HG02870 (cell line): Measurements from ENCODE around the gene APOBEC2.

Source experiments
- ATAC-seq: cut with Tn5 transposase; IDR thresholded peaks from one replicate; pipeline ENCODE4 v1.9.1; 2021; ENCODE audit warnings: mild to moderate bottlenecking, moderate library complexity; ENCODE audit not compliant: unreplicated experiment

The APOBEC2 gene

DNA sequence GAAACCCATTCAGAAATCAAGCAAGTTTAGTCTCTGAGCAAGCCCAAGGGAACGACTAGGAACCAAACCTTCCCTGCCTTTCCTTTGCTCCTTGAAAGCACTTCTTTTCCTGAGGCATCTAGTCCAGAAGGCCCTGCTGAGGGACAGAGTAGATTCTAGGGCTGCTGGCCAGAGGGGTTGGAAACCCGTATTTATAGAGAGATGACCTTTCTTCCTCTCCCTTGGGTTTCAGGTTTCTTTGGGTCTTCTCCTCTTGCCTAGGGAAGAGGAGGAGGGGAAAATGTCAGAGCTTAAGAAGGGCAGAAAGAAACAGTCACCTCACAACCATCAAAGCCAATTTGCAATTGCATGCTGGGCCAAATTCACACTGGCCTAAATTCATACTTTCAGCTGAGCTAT is 5.8 kb downstream of the APOBEC2 start:
- no peak for ATAC-seq

DNA sequence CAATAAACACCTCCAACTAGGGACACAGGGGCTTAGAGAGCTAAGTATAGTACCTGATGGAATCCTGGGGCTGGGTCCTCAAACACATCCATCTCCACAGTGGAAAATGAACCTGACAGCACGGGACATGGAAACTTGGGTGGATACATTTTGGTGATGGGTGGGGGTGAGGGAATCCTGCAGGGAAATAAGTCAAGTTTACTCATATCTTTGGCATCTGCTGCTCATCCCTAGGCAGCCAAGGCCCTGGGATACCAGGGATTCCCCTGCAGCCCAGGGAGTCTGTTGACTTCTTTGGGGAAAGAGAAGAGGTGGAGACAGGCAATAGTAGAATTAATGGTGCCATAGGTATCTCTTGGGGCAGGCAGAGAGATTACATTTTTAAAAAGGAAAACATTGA is 6.6 kb downstream of the APOBEC2 start:
- no peak for ATAC-seq

DNA sequence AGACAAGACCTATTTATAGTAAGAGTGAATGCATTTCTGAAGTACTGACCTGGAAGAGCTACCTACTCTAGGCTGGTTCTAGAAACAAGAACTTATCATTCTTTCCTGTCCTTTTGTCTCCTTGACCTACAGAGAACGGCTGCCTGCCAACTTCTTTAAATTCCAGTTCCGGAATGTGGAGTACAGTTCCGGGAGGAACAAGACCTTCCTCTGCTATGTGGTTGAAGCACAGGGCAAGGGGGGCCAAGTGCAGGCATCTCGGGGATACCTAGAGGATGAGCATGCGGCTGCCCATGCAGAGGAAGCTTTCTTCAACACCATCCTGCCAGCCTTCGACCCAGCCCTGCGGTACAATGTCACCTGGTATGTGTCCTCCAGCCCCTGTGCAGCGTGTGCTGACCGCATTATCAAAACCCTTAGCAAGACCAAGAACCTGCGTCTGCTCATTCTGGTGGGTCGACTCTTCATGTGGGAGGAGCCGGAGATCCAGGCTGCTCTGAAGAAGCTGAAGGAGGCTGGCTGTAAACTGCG is 8.3 kb downstream of the APOBEC2 start:
- no peak for ATAC-seq

DNA sequence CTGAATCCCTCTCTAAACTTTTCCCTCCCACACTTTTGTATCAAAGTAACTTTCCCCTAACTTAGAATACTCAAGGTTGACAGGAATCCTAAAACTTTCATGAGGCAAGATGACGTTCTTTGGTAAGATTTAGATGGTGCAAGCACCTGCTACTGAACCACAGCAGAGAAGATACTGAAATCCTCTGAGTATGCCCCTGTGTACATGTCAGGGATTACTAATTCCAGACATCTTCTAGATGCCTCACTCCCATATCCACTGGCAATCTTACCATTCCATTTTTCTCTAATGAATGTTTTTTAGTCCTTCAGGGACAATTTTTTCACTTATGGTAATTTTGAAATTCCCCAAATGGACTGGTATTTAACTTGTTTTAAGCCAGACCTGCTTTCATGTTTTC is 9.1 kb downstream of the APOBEC2 start:
- ATAC-seq: no peak

DNA sequence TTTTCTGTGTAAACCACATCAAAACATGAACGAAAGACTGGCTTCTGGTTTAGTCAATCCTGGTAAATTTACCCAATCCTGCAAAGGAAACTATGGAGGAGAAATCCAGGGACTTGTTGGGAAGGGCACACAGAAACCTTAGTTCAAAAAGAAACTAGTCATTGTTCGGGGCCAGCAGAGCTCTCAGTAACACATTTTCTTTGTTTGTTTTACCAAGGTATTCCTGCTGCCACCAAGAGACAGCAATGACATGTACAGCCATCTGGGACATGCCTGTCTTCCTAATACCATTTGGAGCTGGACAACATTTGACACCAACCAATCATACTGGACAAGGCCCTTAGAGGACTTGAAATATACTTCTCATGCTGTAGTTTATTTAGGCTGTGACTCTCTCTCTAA is 10.9 kb downstream of the APOBEC2 start:
- ATAC-seq: no peak

DNA sequence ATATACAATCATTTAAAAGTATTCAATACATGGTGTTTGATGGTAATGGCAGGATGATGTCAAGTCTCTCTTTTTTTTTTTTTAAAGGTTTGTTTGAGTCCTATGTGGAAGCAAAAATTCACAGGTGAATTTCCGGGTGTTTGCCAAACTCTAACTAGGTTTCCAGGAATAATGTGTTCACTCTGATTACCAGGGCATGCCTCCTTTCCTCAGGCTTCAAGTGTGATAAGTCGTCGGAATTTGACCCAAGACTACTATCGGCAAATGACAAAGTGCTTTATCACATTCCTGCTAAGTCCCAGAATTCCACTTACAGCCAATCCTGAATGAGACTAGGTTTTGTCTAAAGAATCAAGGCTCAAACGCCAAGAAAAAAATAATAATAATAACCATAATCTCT is 11.8 kb downstream of the APOBEC2 start:
- ATAC-seq: no peak

DNA sequence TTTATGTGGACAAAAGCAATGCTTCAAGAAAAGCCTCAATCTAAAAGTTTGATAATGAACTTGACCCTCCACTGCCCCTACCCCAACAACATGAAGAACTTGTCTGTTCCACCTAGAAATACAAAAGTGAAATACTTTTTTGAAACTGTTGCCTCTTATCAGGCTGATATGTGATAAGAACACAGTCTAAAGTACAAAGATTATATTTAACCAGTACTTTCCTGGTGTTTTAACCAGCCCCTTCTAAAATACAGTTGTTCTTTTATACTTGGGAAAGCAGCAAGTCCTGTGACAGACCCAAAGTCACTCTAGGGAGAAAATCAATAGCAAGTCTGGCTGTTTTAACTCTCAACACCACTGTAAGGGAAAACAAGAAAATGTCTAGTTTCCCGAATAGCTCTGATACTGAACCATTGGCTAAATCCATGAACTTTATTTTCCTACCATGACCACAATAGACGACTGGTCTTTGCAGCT is 12.6 kb downstream of the APOBEC2 start:
- no peak for ATAC-seq

DNA sequence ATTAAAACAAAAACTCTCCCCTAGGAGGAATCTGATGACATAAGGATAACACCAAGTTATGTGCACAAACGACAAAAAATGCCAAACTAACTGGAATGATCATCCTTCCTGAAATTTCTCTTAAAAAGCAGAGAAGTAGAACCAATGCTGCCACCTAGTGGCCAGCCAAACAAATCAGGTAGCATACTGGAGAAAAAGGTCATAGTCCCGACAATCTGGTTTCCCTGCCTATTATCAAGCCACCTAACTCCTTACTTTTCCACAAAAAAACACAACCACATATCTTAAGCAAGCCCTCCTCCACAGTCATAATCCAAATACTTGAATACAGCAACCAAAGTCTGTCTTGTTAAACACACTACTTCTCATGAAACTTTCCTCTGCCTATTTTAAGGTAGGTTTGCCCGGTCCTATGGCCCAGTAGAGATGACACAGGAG is 13.9 kb downstream of the APOBEC2 start:
- ATAC-seq: no peak

DNA sequence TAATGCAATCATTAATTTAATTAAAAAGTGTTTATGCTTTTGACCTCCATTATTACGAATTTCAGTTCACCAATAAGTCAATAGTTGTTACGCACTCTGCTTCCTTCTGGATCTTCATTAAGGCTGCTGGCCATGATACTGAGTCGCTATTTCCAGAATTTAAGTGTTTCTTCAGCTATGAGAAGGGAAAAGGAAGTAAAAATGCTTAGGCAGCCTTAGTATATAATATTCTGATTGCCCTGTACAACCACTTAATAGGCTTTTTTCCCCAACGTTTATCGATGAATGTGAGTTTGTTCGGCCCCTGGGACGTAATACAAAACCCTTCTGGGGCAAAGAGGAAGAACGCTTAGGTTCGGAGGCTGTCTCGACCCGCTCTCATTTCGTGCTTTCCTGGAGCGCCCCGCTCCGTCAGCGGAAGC is 18.5 kb downstream of the APOBEC2 start:
- no peak for ATAC-seq

DNA sequence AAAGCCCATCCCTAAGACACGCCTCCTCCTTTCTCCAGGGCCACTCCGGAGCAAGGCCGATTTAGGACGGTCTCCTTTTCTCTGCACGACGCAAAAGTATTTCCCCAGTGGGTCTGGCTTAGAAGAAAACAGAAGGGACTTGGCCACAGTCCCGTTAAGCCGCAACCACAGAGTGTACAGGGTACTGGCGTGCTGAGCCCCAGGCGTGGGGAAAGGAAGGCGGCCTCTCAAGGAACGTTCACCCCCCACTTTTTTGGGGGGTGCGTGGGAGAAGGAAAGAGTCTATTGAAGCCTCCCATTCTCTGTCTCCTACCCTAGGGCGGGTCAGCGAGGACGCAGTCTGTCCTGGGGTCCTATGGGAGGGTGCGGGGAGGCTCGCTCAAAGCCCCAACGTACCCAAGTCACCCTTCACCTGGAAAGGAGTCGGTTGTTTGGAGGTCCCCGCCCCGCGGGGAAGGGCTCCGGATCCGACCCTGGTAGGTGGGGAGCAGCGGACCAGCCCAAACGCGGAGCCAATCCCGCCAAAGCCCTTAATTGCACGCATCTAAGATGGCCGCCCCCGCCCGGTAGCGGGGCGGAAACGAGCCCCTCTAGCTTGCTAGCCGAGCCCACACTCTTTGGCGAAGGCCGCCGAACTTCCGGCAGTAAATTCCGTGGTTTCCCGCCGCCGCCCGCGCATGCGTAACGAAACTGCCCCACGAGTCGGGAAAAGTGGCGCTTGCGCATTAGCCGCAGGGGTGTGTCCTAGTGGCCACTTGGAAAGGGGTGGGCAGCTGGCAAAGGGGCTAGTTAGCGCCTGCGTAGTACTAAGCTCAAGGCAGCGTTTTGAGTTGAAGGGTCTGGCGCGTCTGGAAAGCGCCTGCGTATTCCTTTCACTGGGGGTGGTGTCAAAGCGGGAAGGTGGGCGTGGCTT is 19.2 kb downstream of the APOBEC2 start, which contains the start of gene OARD1:
TSS of gene OARD1 (minus strand) at position 434 of the 913 bp plus-strand sequence. CDS start 722 bp downstream, outside the sequence.
- ATAC-seq: peak; percentile 54

DNA sequence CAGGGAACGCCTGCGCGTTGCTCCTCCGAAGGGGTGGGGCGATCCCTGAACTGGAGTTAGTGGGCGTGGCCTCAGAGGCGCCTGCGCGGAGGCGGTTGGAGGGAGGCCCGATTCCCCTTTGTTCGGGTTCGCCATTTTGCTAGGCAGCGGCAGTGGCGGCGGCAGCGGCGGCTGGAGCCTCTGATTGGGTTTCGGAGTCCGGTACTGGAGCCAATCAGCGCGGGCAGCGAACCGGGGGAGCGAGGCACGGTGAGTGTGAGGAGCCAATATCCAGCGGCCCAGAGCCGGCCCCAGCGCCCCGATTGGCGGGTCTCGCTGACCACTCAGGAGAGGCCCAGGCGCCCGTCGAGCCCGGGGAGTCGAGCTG is 19.8 kb downstream of the APOBEC2 start, which contains the start of gene NFYA:
TSS of gene NFYA (plus strand) at position 139 of the 367 bp plus-strand sequence. CDS start 6,116 bp downstream, outside the sequence.
- ATAC-seq: peak; percentile 56

DNA sequence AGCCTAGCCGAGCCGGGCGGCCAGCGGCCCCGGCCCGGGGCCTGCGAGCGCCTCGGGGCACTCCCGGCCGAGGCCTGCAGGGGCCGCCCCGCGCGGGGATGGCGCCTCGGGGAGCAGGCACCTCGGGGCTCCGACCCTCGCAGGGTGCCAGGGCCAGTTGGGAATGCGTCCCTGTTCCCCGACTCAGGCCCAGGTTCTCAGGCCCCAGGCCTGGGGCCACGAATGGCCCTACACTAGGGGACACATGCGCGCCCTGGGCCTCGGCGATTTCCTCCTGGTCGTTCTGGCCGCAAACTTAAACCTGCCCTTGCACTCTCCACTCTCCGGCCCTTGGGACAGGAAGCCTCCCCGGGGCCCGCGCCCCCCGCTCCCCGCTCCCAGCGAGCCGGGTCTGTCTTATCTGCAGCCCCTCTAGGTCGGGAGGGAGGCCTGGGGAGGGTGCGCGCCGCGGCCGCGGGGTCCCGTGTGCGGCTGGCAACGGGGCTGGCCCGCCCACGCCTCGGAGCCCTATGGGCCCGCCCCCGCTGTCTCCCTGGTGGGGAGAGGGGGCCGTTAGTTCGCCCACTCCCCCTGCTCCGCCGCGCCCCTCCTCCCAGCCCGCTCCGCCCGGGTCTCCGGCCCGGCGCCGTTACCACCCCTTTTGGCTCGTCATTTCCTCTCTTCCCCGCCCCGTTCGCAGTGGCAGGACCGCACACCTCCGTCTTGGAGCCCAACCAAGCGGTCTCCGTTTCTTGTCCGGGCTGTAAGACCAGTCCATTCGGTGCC is 20.4 kb downstream of the APOBEC2 start:
- peak; percentile 25 for ATAC-seq

DNA sequence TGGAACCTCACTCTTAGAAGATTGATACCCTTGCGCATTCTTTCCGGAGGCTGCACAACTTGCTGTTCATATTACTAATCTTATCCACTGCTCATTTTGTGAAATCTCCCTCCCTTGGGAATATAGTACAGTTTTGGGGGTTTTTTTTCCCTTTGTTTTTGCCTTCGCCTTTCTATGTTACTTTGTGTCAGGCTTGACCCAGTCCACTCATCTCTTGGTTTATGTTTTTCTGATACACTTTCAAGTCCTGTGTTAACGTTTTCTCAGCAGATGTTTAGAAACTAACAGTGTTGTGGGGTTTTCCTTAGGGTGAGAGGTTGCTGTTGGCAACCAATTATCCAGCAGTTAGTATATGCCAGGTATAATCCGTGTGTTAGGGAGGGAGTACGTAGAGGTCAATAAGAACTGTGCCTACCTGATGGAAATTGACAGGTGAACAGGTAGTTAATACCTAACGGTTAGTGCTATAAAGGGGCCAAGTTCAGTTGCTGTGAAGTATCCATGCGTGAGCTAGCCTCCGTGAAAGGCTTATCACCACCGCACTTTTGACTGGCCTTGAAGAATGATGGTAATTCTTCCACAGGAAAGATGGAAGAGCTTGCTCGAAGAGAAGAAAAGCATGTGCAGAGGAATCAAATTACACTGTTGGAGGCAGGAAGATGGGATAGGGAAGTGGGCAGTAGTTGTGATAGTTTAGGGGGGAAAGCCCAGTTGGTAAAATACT is 21.1 kb downstream of the APOBEC2 start:
- no peak for ATAC-seq

DNA sequence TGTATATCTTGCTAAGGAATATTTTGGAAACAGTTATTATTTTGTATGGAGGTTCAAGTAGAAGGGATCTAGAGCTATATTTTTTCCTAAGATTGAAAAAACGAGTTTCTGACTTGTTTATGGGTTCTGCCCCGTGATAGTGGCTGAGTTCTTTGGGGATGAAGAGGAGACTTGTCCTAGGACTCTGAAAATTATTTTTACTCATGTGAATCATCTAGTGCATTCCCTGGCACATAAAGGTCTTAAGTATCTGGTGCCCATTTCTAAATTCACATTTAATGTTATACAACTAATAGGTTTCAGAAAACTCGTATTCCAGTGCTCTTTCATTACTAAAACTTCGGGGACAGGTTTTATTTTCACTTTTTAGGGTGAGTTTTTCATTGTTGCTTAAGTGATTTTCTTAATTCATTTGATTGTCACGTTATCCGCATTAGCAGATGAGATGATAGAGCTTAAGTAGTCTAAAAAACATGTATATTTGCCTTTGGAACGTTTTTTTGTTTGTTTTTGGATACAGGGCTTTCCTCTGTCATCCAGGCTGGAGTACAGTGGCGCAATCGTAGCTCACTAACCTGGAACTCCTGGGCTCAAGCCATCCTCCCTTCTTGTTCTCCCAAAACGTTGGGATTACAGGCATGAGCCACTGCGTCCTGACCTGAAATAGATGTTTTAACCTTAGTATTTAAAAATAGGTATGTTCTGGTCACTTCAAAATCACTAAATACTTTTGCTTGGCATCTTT is 21.9 kb downstream of the APOBEC2 start:
- no peak for ATAC-seq

DNA sequence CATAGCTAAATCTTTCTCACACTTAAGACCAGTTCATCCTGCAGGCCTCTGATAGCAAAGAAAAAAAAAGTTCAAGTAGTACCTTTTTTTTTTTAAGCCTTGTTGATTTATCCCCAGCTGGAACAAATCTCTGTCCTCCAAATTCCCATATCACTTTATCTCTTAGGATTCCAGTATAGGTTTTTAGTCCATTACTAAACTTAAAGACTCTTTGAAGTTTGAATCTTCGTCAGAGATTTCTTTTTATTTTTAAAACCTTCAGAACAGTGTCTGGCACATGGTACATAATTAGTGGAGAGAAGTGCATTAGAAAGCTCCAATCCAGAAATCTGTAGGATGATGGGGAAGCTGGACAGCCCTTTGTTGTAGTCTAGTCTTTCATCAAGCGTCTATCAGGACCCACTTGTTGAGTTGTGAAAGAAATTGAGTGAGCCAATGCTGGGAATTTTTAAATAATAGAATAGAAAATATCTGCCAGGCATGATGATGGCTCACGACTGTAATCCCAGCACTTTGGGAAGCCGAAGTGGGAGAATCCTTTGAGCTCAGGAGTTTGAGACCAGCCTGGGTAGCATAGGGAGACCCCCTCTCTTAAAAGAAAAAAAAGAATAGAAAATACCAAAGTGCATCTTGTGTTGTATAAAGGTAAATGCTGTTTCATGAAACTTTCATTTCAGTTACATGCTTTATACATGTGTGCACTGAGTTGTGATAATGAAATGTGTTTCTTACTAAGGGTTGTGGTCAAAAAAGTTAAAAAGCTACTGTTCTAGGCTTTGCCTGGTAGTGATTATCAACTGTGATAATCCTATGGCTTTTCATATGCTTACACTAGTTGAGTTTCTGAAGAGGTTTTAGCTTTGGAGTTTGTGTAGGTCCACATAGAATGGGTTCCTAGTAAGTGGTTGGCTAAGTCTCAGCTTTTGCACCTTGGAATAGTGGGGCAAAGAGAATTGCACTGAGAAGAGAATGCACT is 22.9 kb downstream of the APOBEC2 start:
- ATAC-seq: no peak

DNA sequence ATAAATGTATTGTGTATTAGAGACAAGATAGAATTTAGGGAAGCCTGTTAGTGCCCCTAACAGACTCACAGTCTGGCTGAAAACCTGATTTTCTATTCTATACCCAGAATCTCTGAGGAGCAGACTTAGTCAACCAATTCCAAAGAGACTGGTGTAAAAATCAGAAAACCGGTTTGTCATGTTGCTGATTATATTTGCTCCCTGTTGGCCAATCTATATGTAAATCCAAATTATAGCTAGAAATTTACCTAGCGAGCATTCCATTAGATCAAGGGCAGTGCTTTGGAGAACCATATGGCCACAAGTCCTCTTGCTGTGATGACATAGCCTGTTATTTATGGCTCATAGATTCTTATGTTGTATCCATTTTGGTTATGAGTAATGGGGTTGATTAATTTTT is 24.5 kb downstream of the APOBEC2 start:
- ATAC-seq: no peak

DNA sequence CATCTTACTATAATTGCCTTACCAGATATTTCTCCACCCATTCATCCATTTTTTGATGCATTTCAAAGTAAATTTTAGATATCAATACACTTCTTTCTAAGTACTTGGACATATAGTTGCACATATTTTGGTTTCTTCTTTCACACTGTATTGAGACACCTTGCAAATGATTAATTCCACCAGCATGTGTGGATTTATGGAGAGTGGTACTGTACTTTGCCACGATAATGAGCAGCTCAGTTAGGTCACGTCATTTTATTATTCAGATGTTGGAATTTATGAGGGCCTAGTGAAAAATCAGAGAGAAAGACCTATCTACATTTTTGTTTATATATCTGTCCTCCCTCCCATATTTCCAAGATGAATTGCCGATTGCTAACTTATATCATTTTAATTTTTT is 25.1 kb downstream of the APOBEC2 start:
- ATAC-seq: no peak

DNA sequence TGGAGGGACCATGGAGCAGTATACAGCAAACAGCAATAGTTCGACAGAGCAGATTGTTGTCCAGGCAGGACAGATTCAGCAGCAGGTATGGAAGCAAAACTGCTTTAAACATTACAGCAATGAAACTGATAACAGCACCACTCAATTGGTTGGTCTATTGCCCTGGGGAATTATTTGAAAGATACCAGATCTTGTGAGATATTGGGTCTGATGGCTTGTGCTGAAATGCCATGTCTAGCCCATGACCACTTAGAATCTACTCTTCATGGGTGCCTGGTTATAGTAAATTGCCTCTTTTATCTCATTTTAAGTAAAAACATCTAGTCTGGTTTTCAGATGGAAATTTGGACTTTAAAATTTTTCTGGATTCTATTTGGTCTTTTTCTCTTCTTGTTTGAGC is 26.1 kb downstream of the APOBEC2 start:
- ATAC-seq: no peak

DNA sequence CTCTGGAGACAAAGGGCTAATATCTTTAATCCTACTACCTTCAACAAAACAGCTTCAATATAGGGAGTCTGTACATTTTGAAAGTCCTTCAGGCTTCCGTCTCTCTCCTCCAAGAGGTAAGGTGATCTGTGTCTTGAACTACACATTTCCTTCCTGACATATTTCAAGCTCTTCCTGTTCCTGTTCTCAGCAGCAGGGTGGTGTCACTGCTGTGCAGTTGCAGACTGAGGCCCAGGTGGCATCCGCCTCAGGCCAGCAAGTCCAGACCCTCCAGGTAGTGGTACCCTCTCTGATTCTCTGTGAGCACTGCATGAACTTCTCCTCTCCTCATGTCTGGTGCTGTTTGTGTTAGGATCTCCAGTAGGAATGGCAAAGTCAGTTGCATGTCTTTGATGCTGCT is 27.6 kb downstream of the APOBEC2 start:
- ATAC-seq: no peak
